ENCODE results near the gene SNRPD3.

The SNRPD3 gene

DNA sequence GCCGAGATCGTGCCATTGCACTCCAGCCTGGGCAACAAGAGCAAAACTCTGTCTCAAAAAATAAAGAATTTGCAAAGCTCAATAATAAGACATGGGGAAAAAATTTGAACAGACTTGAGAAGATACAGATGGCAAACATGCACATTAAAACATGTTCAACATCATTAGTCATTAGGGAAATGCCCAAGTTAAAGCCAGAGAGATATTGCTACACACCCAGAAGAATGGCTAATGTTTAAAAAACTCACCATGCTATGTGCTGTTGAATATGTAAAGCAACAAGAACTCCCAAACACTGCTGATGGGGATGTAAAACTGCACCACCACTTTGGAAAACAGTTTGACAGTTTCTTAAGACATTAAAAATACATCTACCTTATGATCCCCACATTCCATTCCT lies 24.5 kb downstream of the SNRPD3 start:
- H2AFZ ChIP-seq (ENCODE audit: low read length), result no peak overlapping the region
- no peaks in the 10 kb centered on the region for H3F3A ChIP-seq (ENCODE audit: low read depth)
- H3K4me1 ChIP-seq (ENCODE audit: insufficient read depth, low read length, poor library complexity, severe bottlenecking), result no peaks in the 10 kb centered on the region
- no peak overlapping the region for H3K4me3 ChIP-seq (ENCODE audit: low read length, poor library complexity, severe bottlenecking)
- no peak overlapping the region for H3K4me2 ChIP-seq (ENCODE audit: low read depth, low read length, poor library complexity, severe bottlenecking)
- peaks cover 9% of the 10 kb centered on the region; the same call in 1 of the 2 replicates for H3K36me3 ChIP-seq (ENCODE audit: insufficient read depth, low read length)
- no peaks in the 10 kb centered on the region for H3K27me3 ChIP-seq (ENCODE audit: insufficient read depth, low read length, poor library complexity, severe bottlenecking)
- TF ChIP-seq EZH2phosphoT487 (IDR thresholded peaks at IDR 0.05; ENCODE audit: borderline replicate concordance), result no peak
- TF ChIP-seq, protein P1, sequence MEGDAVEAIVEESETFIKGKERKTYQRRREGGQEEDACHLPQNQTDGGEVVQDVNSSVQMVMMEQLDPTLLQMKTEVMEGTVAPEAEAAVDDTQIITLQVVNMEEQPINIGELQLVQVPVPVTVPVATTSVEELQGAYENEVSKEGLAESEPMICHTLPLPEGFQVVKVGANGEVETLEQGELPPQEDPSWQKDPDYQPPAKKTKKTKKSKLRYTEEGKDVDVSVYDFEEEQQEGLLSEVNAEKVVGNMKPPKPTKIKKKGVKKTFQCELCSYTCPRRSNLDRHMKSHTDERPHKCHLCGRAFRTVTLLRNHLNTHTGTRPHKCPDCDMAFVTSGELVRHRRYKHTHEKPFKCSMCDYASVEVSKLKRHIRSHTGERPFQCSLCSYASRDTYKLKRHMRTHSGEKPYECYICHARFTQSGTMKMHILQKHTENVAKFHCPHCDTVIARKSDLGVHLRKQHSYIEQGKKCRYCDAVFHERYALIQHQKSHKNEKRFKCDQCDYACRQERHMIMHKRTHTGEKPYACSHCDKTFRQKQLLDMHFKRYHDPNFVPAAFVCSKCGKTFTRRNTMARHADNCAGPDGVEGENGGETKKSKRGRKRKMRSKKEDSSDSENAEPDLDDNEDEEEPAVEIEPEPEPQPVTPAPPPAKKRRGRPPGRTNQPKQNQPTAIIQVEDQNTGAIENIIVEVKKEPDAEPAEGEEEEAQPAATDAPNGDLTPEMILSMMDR (conservative IDR thresholded peaks at IDR 0.05; ENCODE audit: low read length), result no peak
- H3K9ac ChIP-seq (ENCODE audit: low read depth, low read length, poor library complexity, severe bottlenecking), result no peak overlapping the region
- no peaks in the 10 kb centered on the region for H3K79me2 ChIP-seq (ENCODE audit: insufficient read depth, low read length)
- H4K20me1 ChIP-seq (ENCODE audit: insufficient read depth, low read length, poor library complexity, severe bottlenecking), result no peaks in the 10 kb centered on the region
- no peaks in the 10 kb centered on the region for H3K9me2 ChIP-seq (replicated peaks; ENCODE audit: low read depth, low read length)
- no peaks in the 10 kb centered on the region for H3K9me3 ChIP-seq (ENCODE audit: insufficient read depth, low read depth, low read length)

DNA sequence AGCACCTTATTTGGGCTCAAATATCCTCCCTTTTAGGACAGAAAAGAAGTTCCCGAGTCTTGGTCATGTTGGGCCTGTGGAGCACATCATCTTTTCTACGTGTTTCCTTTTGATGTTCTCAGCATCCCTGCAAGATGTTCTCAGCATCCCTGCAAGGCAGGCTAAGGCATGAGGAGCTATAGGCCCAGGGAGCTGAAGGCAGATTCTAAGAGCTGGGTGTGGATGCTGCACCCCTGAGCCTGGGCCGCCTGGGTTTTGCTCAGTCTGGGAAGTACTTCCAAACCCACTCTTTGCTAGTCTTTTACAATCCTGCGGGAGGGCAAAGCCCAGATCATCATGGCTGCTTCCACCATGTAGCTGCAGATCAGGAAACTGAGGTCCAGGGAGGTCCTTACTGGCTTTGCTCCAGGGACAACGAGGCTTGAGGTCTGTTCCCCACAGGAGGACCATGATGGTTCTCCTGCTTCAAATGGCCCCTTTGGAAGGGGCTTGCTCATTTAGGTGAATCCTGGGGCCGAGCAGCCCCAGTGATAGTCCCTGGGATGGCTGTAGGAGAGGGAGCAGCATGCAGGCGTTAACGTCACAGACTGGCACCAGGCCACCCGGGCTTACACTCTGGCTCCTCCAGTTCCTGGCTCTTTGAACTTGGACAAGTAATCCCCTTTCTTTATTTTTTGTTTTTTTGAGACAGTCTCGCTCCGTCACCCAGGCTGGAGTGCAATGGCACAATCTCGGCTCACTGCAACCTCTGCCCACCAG lies 26.4 kb downstream of the SNRPD3 start:
- Histone ChIP-seq H2AFZ (ENCODE audit: low read length) (no peak overlapping the region), H3K4me1 (ENCODE audit: insufficient read depth, low read length, poor library complexity, severe bottlenecking) (no peaks in the 10 kb centered on the region)

DNA sequence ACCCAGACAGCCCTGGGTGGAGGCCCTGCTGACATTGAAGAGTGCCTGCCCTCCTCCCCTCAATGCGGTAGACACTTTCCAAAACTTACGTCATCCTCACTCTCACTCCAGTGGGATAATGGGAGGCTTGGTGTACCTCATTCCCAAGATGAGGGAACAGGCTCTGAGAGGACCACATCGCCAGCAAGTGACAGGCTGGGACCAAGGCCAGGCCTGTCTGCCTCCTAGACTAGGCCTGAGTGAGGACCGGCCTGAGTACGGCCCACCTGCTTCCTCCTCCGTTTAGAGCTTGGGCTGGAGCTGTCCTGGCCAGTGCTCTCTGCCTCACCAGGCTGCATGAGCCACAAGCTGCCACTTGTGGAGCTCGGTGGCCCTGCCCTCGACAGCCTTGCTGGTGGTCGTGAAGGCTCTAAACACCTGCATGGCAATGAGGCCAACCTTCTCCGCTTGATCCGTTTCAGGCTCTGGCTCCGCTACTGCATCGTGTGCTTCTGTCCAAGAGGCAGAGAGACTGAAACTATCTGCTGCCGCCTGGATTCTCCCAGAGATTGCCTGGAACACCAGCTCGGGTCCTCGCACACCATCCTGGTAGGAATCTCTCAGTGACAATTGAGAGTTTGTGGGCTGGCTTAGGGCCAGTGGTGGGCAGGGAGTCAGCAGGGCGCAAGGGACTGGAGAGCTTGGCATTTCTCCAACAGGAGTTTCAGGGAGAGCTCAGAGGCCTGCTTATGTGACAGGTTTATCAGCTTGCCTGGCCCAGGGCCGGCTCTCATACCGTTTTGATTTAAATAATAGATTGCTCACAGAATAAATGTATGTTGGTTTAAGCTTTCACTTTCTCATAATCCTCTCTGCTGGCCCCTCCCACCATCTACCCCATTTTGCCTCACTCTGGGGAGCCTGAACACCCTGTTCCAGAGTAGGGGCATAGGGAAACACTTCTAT lies 27.7 kb downstream of the SNRPD3 start:
- Histone ChIP-seq H3F3A (ENCODE audit: low read depth) (no peaks in the 10 kb centered on the region), H3K9ac (ENCODE audit: low read depth, low read length, poor library complexity, severe bottlenecking) (no peak overlapping the region), H3K4me3 (ENCODE audit: low read length, poor library complexity, severe bottlenecking) (no peak overlapping the region)

More for the DNA sequence above, 26.4 kb downstream of the SNRPD3 start:
- TF ChIP-seq, protein P1 (conservative IDR thresholded peaks at IDR 0.05; ENCODE audit: low read length), result no peak
- TF ChIP-seq EZH2phosphoT487 (IDR thresholded peaks at IDR 0.05; ENCODE audit: borderline replicate concordance), result no peak
- no peaks in the 10 kb centered on the region for H4K20me1 ChIP-seq (ENCODE audit: insufficient read depth, low read length, poor library complexity, severe bottlenecking)
- no peaks in the 10 kb centered on the region for H3K79me2 ChIP-seq (ENCODE audit: insufficient read depth, low read length)
- H3F3A ChIP-seq (ENCODE audit: low read depth), result no peaks in the 10 kb centered on the region
- no peaks in the 10 kb centered on the region for H3K9me2 ChIP-seq (replicated peaks; ENCODE audit: low read depth, low read length)
- H3K4me2 ChIP-seq (ENCODE audit: low read depth, low read length, poor library complexity, severe bottlenecking), result no peak overlapping the region
- H3K9me3 ChIP-seq (ENCODE audit: insufficient read depth, low read depth, low read length), result no peaks in the 10 kb centered on the region
- H3K9ac ChIP-seq (ENCODE audit: low read depth, low read length, poor library complexity, severe bottlenecking), result no peak overlapping the region
- H3K27me3 ChIP-seq (ENCODE audit: insufficient read depth, low read length, poor library complexity, severe bottlenecking), result no peaks in the 10 kb centered on the region
- H3K36me3 ChIP-seq (ENCODE audit: insufficient read depth, low read length), result no peaks in the 10 kb centered on the region; the same call in 1 of the 2 replicates
- H3K4me3 ChIP-seq (ENCODE audit: low read length, poor library complexity, severe bottlenecking), result no peak overlapping the region

More for the DNA sequence above, 27.7 kb downstream of the SNRPD3 start:
- Histone ChIP-seq H3K79me2 (ENCODE audit: insufficient read depth, low read length) (no peaks in the 10 kb centered on the region), H2AFZ (ENCODE audit: low read length) (no peak overlapping the region), H3K36me3 (ENCODE audit: insufficient read depth, low read length) (no peaks in the 10 kb centered on the region), H3K27me3 (ENCODE audit: insufficient read depth, low read length, poor library complexity, severe bottlenecking) (no peaks in the 10 kb centered on the region), H3K9me3 (ENCODE audit: insufficient read depth, low read depth, low read length) (no peaks in the 10 kb centered on the region), H4K20me1 (ENCODE audit: insufficient read depth, low read length, poor library complexity, severe bottlenecking) (no peaks in the 10 kb centered on the region), H3K4me1 (ENCODE audit: insufficient read depth, low read length, poor library complexity, severe bottlenecking) (no peaks in the 10 kb centered on the region), H3K4me2 (ENCODE audit: low read depth, low read length, poor library complexity, severe bottlenecking) (no peak overlapping the region), H3K9me2 (replicated peaks; ENCODE audit: low read depth, low read length) (no peaks in the 10 kb centered on the region)
- TF ChIP-seq, protein P1 (conservative IDR thresholded peaks at IDR 0.05; ENCODE audit: low read length), result no peak
- TF ChIP-seq EZH2phosphoT487 (IDR thresholded peaks at IDR 0.05; ENCODE audit: borderline replicate concordance), result no peak

Measured in Loucy (cell line).